ENCODE results near the gene GPR137B. TPM values are rescaled to one million over a fixed set of nuclear protein-coding genes. Genes with fewer than 3 reads are reported as not detected.

The GPR137B gene
- total and polyA plus RNA-seq, 2 of the 8 experiments (the other 6 are each of a cell fraction or from before 2014, with no cell fraction given): 6.9 to 7.7 TPM

- H2BK20ac ChIP-seq (ENCODE audit: low read length): no peak overlapping the region
- H4K20me1 ChIP-seq (replicated peaks in 1 of 2; ENCODE audit: control insufficient read depth in 1 of 2, insufficient read depth in 2 of 2, low read length in 2 of 2): no peaks in the 10 kb centered on the region
- H3K18ac ChIP-seq (ENCODE audit: extremely low read depth, low read length): no peak overlapping the region
- ChIA-PET CTCF (ENCODE audit: partially characterized antibody) (no interaction called here), POLR2A (ENCODE audit: partially characterized antibody) (no interaction called here)
- no peak overlapping the region for H4K8ac ChIP-seq (ENCODE audit: extremely low read depth, insufficient read depth, low read length)
- no peak overlapping the region for H2BK120ac ChIP-seq (replicated peaks; ENCODE audit: low read depth, low read length)
- no peaks in the 10 kb centered on the region for H3K9me3 ChIP-seq (ENCODE audit: insufficient read depth in 2 of 2, low read depth in 1 of 2, low read length in 1 of 2)
- no peaks in the 10 kb centered on the region; the same call in 1 of the 2 replicates for H3K79me1 ChIP-seq (ENCODE audit: low read depth, low read length)
- H4K91ac ChIP-seq (replicated peaks; ENCODE audit: insufficient read length, low read length): no peak overlapping the region
- no peaks in the 10 kb centered on the region; a peak in 1 of 7 replicates for H3K4me1 ChIP-seq (replicated peaks in 1 of 4; ENCODE audit: control insufficient read depth in 3 of 4, insufficient read depth in 4 of 4, low read length in 3 of 4)
- H3K56ac ChIP-seq (replicated peaks; ENCODE audit: insufficient read length, low read depth, low read length): no peak overlapping the region
- no peak overlapping the region for H3K27ac ChIP-seq (ENCODE audit: low read depth, low read length)
- H3K23me2 ChIP-seq (ENCODE audit: low read depth, low read length): no peaks in the 10 kb centered on the region
- H2BK12ac ChIP-seq (ENCODE audit: low read depth, low read length): no peak overlapping the region; the same call in 1 of the 2 replicates
- peaks cover 0 to 7% (median 0%) of the 10 kb centered on the region in 4 experiments; a peak in 3 of 8 replicates for H3K36me3 ChIP-seq (ENCODE audit: control insufficient read depth in 2 of 4, insufficient read depth in 4 of 4, low read length in 3 of 4)
- FAIRE-seq (no peak), DNase-seq (ENCODE audit: low read depth in 1 of 2, low spot score in 2 of 2) (no peak)
- no peak overlapping the region for H4K5ac ChIP-seq (ENCODE audit: insufficient read length, low read depth, low read length)
- H2AK5ac ChIP-seq (ENCODE audit: low read depth, low read length): no peak overlapping the region
- no peak for TF ChIP-seq ATF2 (IDR thresholded peaks at IDR 0.05; ENCODE audit: low read length)
- no peak for TF ChIP-seq TAF7 (optimal IDR thresholded peaks at IDR 0.05; ENCODE audit: borderline replicate concordance, low read depth, low read length)
- TF ChIP-seq BCL11A (IDR thresholded peaks at IDR 0.05; ENCODE audit: low read depth in 2 of 2, low read length in 2 of 2): no peak
- no peak for TF ChIP-seq RBBP5 (IDR thresholded peaks at IDR 0.05; ENCODE audit: borderline replicate concordance, low read depth, low read length)
- TF ChIP-seq CHD1 (IDR thresholded peaks at IDR 0.05; ENCODE audit: low read depth, low read length): no peak
- TF ChIP-seq POLR2AphosphoS5 (IDR thresholded peaks at IDR 0.05; ENCODE audit: low read depth, low read length): no peak
- H2AFZ ChIP-seq (ENCODE audit: low read length): no peak overlapping the region
- H3K27me3 ChIP-seq (replicated peaks in 1 of 4; ENCODE audit: control insufficient read depth in 3 of 4, extremely low read depth in 1 of 4, insufficient read depth in 3 of 4, low read length in 3 of 4): no peaks in the 10 kb centered on the region
- H3K14ac ChIP-seq (ENCODE audit: insufficient read length): no peak overlapping the region
- no peak overlapping the region for H3K23ac ChIP-seq (ENCODE audit: insufficient read length)
- no peak overlapping the region for H2BK15ac ChIP-seq (ENCODE audit: low read length)
- H3K9ac ChIP-seq (replicated peaks in 1 of 4; ENCODE audit: extremely low read depth in 1 of 4, low read depth in 3 of 4, low read length in 3 of 4): no peak overlapping the region
- H3K4me3 ChIP-seq (ENCODE audit: extremely low read depth in 1 of 4, insufficient read depth in 2 of 4, low read depth in 3 of 4, low read length in 4 of 4): no peak overlapping the region
- 94% methylated on average over 6 of the region's 6 CpGs; no CpG with 5 or more reads in 1 of the 2 experiments for WGBS, 2 experiments (ENCODE audit: extremely low coverage in 1 of 2, insufficient coverage in 1 of 2, insufficient read length in 1 of 2, insufficient replicate concordance in 2 of 2, low coverage in 1 of 2, low lambda C conversion rate in 2 of 2, missing lambda C conversion rate in 1 of 2)
- H3K4ac ChIP-seq (replicated peaks; ENCODE audit: insufficient read length, low read depth, low read length): no peak overlapping the region
- no peaks in the 10 kb centered on the region for H3K79me2 ChIP-seq (ENCODE audit: control insufficient read depth in 1 of 2, insufficient read depth in 2 of 2, low read length in 2 of 2)
- H2BK5ac ChIP-seq (ENCODE audit: low read depth, low read length): no peak overlapping the region
- no peak overlapping the region for H3K4me2 ChIP-seq (ENCODE audit: insufficient read depth in 1 of 2, low read depth in 2 of 2, low read length in 2 of 2)
Observed at GRCh38 chr1:236179634-236180033, 37.3 kb downstream of the GPR137B start.
